ENCODE results near the gene NFATC1. TPM values are rescaled to one million over a fixed set of nuclear protein-coding genes. Genes with fewer than 3 reads are reported as not detected.

Gene NFATC1
- polyA plus RNA-seq, 2 of the 4 experiments (the other 2 are of a cell fraction) = 0.52 to 1.7 TPM

DNA sequence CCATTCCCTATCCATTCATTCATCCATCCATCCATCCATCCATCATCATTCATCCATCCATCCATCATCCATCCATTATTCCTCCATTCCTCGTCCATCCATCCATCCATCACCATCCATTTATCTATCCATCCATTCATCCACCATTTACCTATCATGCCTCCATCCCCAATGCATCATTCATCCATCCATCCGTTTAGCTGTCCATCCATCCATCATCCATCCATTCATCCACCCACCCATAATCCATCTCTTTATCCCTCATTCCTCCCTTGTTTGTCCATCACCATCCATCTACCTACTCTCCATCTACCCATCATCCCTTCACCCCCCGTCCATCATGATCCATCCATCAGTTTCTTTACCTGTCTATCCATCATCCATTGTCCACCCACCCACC lies 13.6 kb downstream of the NFATC1 start:
- no peak for ATAC-seq
- no peak for FAIRE-seq
- TF ChIP-seq NPAS2 (CRISPR knock-in tag; IDR thresholded peaks at IDR 0.05; ENCODE audit: borderline replicate concordance) (no peak), HEYL (CRISPR knock-in tag; IDR thresholded peaks at IDR 0.05) (no peak), TP53 (CRISPR knock-in tag; IDR thresholded peaks at IDR 0.05) (no peak), KDM1A (IDR thresholded peaks at IDR 0.05; ENCODE audit: low read depth) (no peak), JUNB (IDR thresholded peaks at IDR 0.05) (no peak), GATA3 (IDR thresholded peaks at IDR 0.05; ENCODE audit: borderline replicate concordance) (no peak), ZSCAN20 (CRISPR knock-in tag; IDR thresholded peaks at IDR 0.05) (no peak)
- TF ChIP-seq, protein P1, sequence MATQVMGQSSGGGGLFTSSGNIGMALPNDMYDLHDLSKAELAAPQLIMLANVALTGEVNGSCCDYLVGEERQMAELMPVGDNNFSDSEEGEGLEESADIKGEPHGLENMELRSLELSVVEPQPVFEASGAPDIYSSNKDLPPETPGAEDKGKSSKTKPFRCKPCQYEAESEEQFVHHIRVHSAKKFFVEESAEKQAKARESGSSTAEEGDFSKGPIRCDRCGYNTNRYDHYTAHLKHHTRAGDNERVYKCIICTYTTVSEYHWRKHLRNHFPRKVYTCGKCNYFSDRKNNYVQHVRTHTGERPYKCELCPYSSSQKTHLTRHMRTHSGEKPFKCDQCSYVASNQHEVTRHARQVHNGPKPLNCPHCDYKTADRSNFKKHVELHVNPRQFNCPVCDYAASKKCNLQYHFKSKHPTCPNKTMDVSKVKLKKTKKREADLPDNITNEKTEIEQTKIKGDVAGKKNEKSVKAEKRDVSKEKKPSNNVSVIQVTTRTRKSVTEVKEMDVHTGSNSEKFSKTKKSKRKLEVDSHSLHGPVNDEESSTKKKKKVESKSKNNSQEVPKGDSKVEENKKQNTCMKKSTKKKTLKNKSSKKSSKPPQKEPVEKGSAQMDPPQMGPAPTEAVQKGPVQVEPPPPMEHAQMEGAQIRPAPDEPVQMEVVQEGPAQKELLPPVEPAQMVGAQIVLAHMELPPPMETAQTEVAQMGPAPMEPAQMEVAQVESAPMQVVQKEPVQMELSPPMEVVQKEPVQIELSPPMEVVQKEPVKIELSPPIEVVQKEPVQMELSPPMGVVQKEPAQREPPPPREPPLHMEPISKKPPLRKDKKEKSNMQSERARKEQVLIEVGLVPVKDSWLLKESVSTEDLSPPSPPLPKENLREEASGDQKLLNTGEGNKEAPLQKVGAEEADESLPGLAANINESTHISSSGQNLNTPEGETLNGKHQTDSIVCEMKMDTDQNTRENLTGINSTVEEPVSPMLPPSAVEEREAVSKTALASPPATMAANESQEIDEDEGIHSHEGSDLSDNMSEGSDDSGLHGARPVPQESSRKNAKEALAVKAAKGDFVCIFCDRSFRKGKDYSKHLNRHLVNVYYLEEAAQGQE (IDR thresholded peaks at IDR 0.05) = no peak
- TF ChIP-seq, protein P2, sequence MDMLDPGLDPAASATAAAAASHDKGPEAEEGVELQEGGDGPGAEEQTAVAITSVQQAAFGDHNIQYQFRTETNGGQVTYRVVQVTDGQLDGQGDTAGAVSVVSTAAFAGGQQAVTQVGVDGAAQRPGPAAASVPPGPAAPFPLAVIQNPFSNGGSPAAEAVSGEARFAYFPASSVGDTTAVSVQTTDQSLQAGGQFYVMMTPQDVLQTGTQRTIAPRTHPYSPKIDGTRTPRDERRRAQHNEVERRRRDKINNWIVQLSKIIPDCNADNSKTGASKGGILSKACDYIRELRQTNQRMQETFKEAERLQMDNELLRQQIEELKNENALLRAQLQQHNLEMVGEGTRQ (IDR thresholded peaks at IDR 0.05) = no peak

DNA sequence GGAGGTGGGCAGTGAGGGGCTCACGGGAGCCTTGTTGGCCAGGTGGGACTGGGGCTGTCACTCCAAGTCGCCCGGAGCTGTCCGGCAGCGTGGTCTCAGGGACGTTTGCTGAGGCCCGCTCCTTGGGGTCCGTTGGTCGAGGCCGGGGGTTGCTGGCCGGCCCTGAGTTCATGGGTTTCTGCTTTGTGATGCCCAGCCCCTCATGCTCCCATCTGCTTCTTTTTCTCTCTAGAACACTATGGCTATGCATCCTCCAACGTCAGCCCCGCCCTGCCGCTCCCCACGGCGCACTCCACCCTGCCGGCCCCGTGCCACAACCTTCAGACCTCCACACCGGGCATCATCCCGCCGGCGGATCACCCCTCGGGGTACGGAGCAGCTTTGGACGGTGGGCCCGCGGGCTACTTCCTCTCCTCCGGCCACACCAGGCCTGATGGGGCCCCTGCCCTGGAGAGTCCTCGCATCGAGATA lies 14.5 kb downstream of the NFATC1 start:
- WGBS (ENCODE audit: missing lambda C conversion rate) = 90% methylated on average over 19 of the region's 30 CpGs
- Histone ChIP-seq H3K9me3 (no peaks in the 10 kb centered on the region), H3K4me1 (no peaks in the 10 kb centered on the region), H3K27ac (no peak overlapping the region), H3K4me3 (no peak overlapping the region), H3K4me2 (no peak overlapping the region)
- ChIA-PET CTCF (no interaction called here), POLR2A (no interaction called here)
- TF ChIP-seq FOSL2 (IDR thresholded peaks at IDR 0.05) (no peak), FOSL2 (CRISPR knock-in tag; IDR thresholded peaks at IDR 0.05) (no peak), HOXA7 (CRISPR knock-in tag; IDR thresholded peaks at IDR 0.05) (no peak), FOSB (CRISPR knock-in tag; IDR thresholded peaks at IDR 0.05) (no peak), POLR2AphosphoS2 (conservative IDR thresholded peaks at IDR 0.05; ENCODE audit: low read length) (no peak), TFCP2L1 (CRISPR knock-in tag; IDR thresholded peaks at IDR 0.05) (no peak), HOXB5 (CRISPR knock-in tag; IDR thresholded peaks at IDR 0.05) (no peak), BHLHE40 (IDR thresholded peaks at IDR 0.05; ENCODE audit: low read depth, low read length) (no peak), TP53 (CRISPR knock-in tag; IDR thresholded peaks at IDR 0.05) (no peak), FOXS1 (CRISPR knock-in tag; IDR thresholded peaks at IDR 0.05) (no peak), CBX2 (IDR thresholded peaks at IDR 0.05; ENCODE audit: borderline replicate concordance, low read depth) (no peak), EHF (CRISPR knock-in tag; IDR thresholded peaks at IDR 0.05) (no peak), CHD2 (IDR thresholded peaks at IDR 0.05; ENCODE audit: low read length, partially characterized antibody) (no peak), NR3C1 (IDR thresholded peaks at IDR 0.05) (no peak)
- TF ChIP-seq, protein P3, sequence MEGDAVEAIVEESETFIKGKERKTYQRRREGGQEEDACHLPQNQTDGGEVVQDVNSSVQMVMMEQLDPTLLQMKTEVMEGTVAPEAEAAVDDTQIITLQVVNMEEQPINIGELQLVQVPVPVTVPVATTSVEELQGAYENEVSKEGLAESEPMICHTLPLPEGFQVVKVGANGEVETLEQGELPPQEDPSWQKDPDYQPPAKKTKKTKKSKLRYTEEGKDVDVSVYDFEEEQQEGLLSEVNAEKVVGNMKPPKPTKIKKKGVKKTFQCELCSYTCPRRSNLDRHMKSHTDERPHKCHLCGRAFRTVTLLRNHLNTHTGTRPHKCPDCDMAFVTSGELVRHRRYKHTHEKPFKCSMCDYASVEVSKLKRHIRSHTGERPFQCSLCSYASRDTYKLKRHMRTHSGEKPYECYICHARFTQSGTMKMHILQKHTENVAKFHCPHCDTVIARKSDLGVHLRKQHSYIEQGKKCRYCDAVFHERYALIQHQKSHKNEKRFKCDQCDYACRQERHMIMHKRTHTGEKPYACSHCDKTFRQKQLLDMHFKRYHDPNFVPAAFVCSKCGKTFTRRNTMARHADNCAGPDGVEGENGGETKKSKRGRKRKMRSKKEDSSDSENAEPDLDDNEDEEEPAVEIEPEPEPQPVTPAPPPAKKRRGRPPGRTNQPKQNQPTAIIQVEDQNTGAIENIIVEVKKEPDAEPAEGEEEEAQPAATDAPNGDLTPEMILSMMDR (IDR thresholded peaks at IDR 0.05) = no peak
- TF ChIP-seq, protein P1 (IDR thresholded peaks at IDR 0.05) = no peak
- DNase-seq (ENCODE audit: low read depth in 1 of 2, low spot score in 1 of 2) (no peak), ATAC-seq (no peak), FAIRE-seq (no peak)

More for the DNA sequence above, 13.6 kb downstream of the NFATC1 start:
- no peak overlapping the region for H3K27ac ChIP-seq
- no peak overlapping the region for H3K4me3 ChIP-seq
- no peaks in the 10 kb centered on the region for H3K4me1 ChIP-seq
- ChIA-PET CTCF (no interaction called here), POLR2A (no interaction called here)
- no peaks in the 10 kb centered on the region for H3K9me3 ChIP-seq
- DNase-seq (ENCODE audit: low read depth in 1 of 2, low spot score in 1 of 2) = no peak
- H3K4me2 ChIP-seq = no peak overlapping the region
- 52% methylated on average over 3 of the region's 3 CpGs for WGBS (ENCODE audit: missing lambda C conversion rate)
